Fibroblast of pulmonary artery (primary cell): ENCODE measurements around the gene MUC12.
A peak's percentile ranks its signal among the peaks of the same experiment; 100 is the strongest.

ENCODE experiments used
- DNase-seq: peaks from one replicate; pipeline ENCODE4 v3.0.0-alpha.2; 2010; ENCODE audit warnings: low read depth
- H3K4me3 ChIP-seq: replicated peaks from 2 replicates; pipeline ENCODE4 v1.5.1; 2011; ENCODE audit warnings: low read depth, mild to moderate bottlenecking, control low read depth, low read length, moderate library complexity
- TF ChIP-seq, protein P1 (sequence below): IDR thresholded peaks from 2 replicates; pipeline ENCODE4 v1.5.1; 2011; ENCODE audit warnings: mild to moderate bottlenecking, control low read depth, low read length, inconsistent platforms; ENCODE audit errors: missing control alignments

MUC12 gene

DNA sequence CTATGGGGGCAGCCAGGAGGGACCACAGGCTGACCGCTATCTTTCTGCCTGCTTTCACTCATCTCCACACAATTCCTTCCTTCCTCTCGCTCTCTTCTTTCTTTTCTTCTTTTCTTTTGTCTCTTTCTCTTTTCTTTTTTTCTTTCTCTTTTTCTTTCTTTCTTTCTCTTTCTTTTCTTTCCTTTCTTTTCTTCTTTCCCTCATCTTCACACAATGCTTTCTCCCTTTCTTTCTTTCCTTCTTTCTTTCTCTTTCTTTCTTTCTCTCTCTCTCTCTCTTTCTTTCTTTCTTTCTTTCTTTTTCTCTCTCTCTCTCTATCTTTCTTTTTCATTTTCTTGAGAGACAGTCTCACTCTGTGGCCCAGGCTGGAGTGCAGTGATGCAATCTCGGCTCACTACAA, 6.8 kb upstream of the MUC12 start:
- TF ChIP-seq, protein P1, sequence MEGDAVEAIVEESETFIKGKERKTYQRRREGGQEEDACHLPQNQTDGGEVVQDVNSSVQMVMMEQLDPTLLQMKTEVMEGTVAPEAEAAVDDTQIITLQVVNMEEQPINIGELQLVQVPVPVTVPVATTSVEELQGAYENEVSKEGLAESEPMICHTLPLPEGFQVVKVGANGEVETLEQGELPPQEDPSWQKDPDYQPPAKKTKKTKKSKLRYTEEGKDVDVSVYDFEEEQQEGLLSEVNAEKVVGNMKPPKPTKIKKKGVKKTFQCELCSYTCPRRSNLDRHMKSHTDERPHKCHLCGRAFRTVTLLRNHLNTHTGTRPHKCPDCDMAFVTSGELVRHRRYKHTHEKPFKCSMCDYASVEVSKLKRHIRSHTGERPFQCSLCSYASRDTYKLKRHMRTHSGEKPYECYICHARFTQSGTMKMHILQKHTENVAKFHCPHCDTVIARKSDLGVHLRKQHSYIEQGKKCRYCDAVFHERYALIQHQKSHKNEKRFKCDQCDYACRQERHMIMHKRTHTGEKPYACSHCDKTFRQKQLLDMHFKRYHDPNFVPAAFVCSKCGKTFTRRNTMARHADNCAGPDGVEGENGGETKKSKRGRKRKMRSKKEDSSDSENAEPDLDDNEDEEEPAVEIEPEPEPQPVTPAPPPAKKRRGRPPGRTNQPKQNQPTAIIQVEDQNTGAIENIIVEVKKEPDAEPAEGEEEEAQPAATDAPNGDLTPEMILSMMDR: no peak
- no peak for DNase-seq
- no peak overlapping the region for H3K4me3 ChIP-seq

DNA sequence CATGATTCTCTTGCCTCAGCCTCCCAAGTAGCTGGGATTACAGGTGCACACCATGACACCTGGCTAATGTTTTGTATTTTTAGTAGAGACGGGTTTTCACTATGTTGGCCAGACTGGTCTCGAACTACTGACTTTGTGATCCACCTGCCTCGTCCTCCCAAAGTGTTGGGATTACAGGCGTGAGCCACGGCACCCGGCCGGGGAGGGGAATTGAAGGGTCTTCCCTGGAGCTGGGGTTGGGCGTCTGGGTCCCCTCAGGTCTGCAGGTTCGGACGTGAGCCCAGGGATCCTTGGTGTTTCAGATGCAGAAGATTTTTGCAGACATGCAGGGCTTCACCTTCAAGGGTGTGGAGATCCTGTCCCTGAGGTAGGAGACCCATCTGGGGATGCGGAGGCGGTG, 6.0 kb upstream of the MUC12 start:
- TF ChIP-seq, protein P1: no peak
- H3K4me3 ChIP-seq: no peak overlapping the region
- no peak for DNase-seq

DNA sequence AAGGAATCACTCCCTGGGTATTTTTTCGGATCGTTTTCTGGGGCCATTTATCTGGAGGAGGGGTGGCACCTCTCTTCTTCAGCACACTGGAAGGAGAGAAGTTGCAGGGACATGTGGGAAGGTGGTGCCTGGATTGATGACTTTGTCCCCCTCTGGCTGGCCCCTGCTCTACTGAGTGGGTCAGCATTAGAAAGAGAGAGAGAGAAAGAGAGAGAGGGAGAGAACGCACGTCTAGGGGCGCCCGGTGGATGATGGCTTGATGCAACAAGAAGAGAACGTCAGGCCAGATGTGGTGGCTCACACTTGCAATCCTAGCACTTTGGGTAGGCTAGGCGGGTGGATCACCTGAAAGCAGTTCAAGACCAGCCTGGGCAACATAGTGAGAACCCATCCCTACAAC, 5.5 kb upstream of the MUC12 start:
- no peak for DNase-seq
- TF ChIP-seq, protein P1: no peak
- H3K4me3 ChIP-seq: no peak overlapping the region

DNA sequence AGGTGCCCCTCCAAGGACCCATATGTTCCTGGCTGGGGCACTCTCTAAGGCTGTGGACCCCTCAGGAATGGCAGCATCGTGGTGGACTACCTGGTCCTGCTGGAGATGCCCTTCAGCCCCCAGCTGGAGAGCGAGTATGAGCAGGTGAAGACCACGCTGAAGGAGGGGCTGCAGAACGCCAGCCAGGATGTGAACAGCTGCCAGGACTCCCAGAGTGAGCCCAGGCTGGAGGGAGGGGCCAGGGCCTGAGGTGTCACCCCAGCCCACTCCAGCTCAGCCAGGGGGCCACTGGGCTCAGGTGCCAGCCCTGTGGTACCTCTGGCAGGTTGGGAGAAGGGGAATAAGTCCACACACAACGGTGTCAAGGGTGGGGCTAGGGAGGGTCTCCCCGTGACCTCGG, 4.7 kb upstream of the MUC12 start:
- no peak for DNase-seq
- TF ChIP-seq, protein P1: no peak
- no peak overlapping the region for H3K4me3 ChIP-seq

DNA sequence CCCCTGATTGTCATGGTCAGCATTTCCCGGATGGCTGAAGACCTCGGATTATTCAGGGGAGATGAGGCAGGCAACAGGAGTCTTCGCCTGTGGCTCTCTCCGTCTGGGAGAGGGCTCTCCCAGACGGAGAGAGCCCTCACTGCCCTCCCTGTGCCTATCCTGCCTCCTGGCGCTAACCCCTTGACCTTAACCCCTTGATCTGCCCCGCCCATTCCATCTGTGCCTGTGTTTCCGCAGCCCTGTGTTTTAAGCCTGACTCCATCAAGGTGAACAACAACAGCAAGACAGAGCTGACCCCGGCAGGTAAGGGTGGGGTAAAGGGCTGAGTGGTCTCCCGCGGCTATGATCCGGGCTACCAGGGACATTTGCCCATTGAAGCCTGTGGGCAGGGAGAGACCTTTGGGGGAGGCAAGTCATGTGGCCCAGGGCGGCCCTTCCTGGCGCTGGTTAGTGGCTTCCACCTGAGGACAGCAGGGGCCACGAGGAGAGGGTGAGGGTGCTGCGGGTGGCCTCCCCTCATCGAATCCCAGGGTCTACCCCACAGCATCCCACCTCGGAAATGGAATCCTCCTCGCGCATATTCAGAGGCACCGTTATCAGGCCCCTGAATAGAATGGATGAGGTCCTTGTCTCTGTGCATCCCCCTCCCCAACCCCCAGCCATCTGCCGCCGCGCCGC, 4.2 kb upstream of the MUC12 start:
- H3K4me3 ChIP-seq: no peak overlapping the region
- TF ChIP-seq, protein P1: no peak
- DNase-seq: no peak

DNA sequence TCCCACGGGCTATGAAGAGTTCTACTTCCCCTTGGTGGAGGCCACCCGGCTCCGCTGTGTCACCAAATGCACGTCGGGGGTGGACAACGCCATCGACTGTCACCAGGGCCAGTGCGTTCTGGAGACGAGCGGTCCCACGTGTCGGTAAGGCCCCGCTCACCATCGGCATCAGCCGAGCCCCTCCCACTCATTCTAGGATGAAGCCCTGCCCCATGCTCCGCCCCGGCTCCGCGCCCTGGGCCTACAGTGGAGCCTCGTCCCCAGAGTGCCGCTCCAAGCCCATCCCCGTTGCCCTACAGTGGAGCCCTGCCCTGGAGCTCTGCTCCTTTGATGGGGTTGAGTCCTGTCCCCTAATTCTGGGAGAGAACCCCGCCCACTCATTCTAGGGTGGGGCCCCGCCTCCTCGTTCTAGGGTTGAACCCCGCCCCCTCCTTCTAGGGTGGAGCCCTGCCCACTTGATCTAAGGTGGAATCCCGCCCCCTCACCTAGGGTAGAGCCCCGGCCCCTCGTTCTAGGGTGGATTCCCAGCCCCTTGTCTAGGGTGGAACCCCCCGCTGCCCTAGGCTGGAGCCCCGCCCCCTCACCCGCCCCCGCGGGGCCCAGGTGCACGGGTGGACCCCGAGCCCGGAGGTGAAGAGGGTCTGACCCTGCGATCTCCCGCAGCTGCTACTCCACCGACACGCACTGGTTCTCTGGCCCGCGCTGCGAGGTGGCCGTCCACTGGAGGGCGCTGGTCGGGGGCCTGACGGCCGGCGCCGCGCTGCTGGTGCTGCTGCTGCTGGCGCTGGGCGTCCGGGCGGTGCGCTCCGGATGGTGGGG, 3.4 kb upstream of the MUC12 start:
- TF ChIP-seq, protein P1: peak; percentile 55
- DNase-seq: peak; percentile 52
- no peak overlapping the region for H3K4me3 ChIP-seq
